ENCODE results near the gene ASCC2.

GRCh38 chr22:29751669-29752068 is 86.4 kb downstream of the ASCC2 start:
- TF ChIP-seq MAX (CRISPR knock-in tag; IDR thresholded peaks at IDR 0.05) (no peak), CREB1 (CRISPR knock-in tag; IDR thresholded peaks at IDR 0.05) (no peak), ZNF263 (CRISPR knock-in tag; IDR thresholded peaks at IDR 0.05; ENCODE audit: low read depth) (no peak), PREB (CRISPR knock-in tag; IDR thresholded peaks at IDR 0.05; ENCODE audit: borderline replicate concordance) (no peak), ZBTB21 (CRISPR knock-in tag; IDR thresholded peaks at IDR 0.05; ENCODE audit: borderline replicate concordance) (no peak), USF2 (CRISPR knock-in tag; IDR thresholded peaks at IDR 0.05) (no peak), CTCF (IDR thresholded peaks at IDR 0.05) (no peak), CBFB (CRISPR knock-in tag; IDR thresholded peaks at IDR 0.05; ENCODE audit: low read depth) (no peak), TCF7 (CRISPR knock-in tag; IDR thresholded peaks at IDR 0.05; ENCODE audit: low read depth) (no peak)

All from WTC11 (cell line).